Spleen (tissue), 11 donors: ENCODE results near the gene HPCAL4. TPM values are rescaled to one million over a fixed set of nuclear protein-coding genes. Genes with fewer than 3 reads are reported as not detected.

Experiments used
- DNase-seq: peaks from one replicate; pipeline ENCODE4 v3.0.0-alpha.2; 2020
- H3K27ac ChIP-seq, 8 donors: fragments of 200-600 bp; sonication (generic) in 7 of 8; 1 replicate in 4 of 8; 2 replicates in 4 of 8; pipeline versions ENCODE4 v1.5.0 to v1.8.0; 2016 to 2021; ENCODE audit warnings: inconsistent platforms in 4 of 8, mild to moderate bottlenecking in 4 of 8, moderate library complexity in 1 of 8
- H3K27me3 ChIP-seq, 7 donors: fragments of 200-600 bp; sonication (generic) in 6 of 7; replicated peaks in 1 of 7; 1 replicate in 4 of 7; 2 replicates in 3 of 7; pipeline versions ENCODE4 v1.5.0 to v1.8.0; 2016 to 2021; ENCODE audit warnings: inconsistent platforms in 3 of 7, mild to moderate bottlenecking in 1 of 7
- H3K36me3 ChIP-seq, 6 donors: fragments of 200-600 bp; sonication (generic) in 5 of 6; 1 replicate in 4 of 6; 2 replicates in 2 of 6; pipeline versions ENCODE4 v1.5.0 to v1.8.0; 2016 to 2021; ENCODE audit warnings: inconsistent platforms in 2 of 6
- H3K4me1 ChIP-seq, 6 donors: fragments of 200-600 bp; sonication (generic) in 5 of 6; 1 replicate in 3 of 6; 2 replicates in 3 of 6; pipeline versions ENCODE4 v1.5.0 to v1.8.0; 2016 to 2021; ENCODE audit warnings: inconsistent platforms in 3 of 6
- H3K4me3 ChIP-seq, 8 donors: fragments of 200-600 bp; sonication (generic) in 7 of 8; 1 replicate in 4 of 8; 2 replicates in 4 of 8; pipeline versions ENCODE4 v1.5.0 to v1.8.0; 2016 to 2021; ENCODE audit warnings: inconsistent platforms in 4 of 8, mild to moderate bottlenecking in 4 of 8, moderate library complexity in 2 of 8
- H3K9me3 ChIP-seq, 8 donors: fragments of 200-600 bp; sonication (generic) in 7 of 8; 1 replicate in 4 of 8; 2 replicates in 4 of 8; pipeline versions ENCODE4 v1.5.0 to v1.8.0; 2016 to 2021; ENCODE audit warnings: inconsistent platforms in 4 of 8
- POLR2A ChIP-seq, 3 donors: fragments of 450-650 bp; IDR thresholded peaks; one replicate each; pipeline ENCODE4 v1.5.1; 2017; ENCODE audit warnings: antibody characterized with exemption in 3 of 3, mild to moderate bottlenecking in 1 of 3
- POLR2AphosphoS5 ChIP-seq, 3 donors: sonication (generic); formaldehyde crosslinking; IDR thresholded peaks; one replicate each; pipeline ENCODE4 v1.5.1; 2017; ENCODE audit warnings: antibody characterized with exemption in 3 of 3
- WGBS, 5 donors: extraction: QIAGEN DNeasy Blood & Tissue Kit in 3 of 5; methylation state at CpG; one replicate each; pipeline versions ENCODE4 v1.1.5 to v1.1.7; 2013 to 2018; 5-methylcytosine and 5-hydroxymethylcytosine counted together
- intact Hi-C: fragments of 100-400 bp; cut with DNase I; formaldehyde crosslinking; loops from one replicate; pipeline ENCODE4 v1.15.0; 2023; ENCODE audit warnings: low total_unique reads
- polyA plus RNA-seq, 3 donors: library from polyadenylated mRNA; stranded (reverse); fragments of 200-250 nt; gene quantifications; one replicate each; pipeline ENCODE4 v1.2.1, GENCODE V29; 2013
- total RNA-seq, 7 donors: library from RNA; depleted of rRNA in 3 of 7; stranded (reverse); fragments of >200 nt in 3 of 7; fragmentation: NEBNext Ultra II Directional in 4 of 7; extraction: Animal tissue kit (Norgen Biotek cat#: 25700) in 4 of 7; gene quantifications; one replicate each; pipeline versions ENCODE4 v1.1.0 to v1.2.1, GENCODE V29; 2016 to 2021
- TF ChIP-seq, protein P1 (sequence below), 11 experiments: fragments of 200-600 bp in 7 of 11; fragments of 450-650 bp in 4 of 11; sonication (generic) in 4 of 11; IDR thresholded peaks in 8 of 11; conservative IDR thresholded peaks in 3 of 11; 1 replicate in 7 of 11; 2 replicates in 4 of 11; pipeline versions ENCODE4 v1.4.0 to v1.8.0; 2016 to 2021; ENCODE audit warnings: antibody characterized with exemption in 11 of 11, inconsistent platforms in 4 of 11, mild to moderate bottlenecking in 1 of 11
- donor health status: healthy with polysubstance abuse.
- donor health status: DM: no; HTN: no; CAD: no; lungs with moderate emphysema.
- donor health status: DM: no; HTN: no; CAD: no.
- donor health status: Bipolar disorder and iron deficiency.
- donor health status: healthy.
- donor health status: DM: no; HTN: no; CAD: no.
- donor health status: DM: yes; HTN: yes; CAD: no.

Gene HPCAL4
- total and polyA plus RNA-seq, 10 donors: 0.10 to 0.70 (median 0.39) TPM

GRCh38 chr1:39698568-39698967 lies 7.3 kb upstream of the HPCAL4 start:
- intact Hi-C loops: no loop called here
- Histone ChIP-seq H3K36me3 (no peaks in the 10 kb centered on the region), H3K9me3 (no peaks in the 10 kb centered on the region), H3K4me3 (no peak overlapping the region), H3K27ac (no peak overlapping the region), H3K4me1 (peaks cover 0 to 8% (median 0%) of the 10 kb centered on the region in 6 donors), H3K27me3 (peaks cover 0 to 51% (median 0%) of the 10 kb centered on the region in 7 donors)
- TF ChIP-seq POLR2AphosphoS5 (IDR thresholded peaks at IDR 0.05) (no peak), POLR2A (IDR thresholded peaks at IDR 0.05) (no peak)
- TF ChIP-seq, protein P1, sequence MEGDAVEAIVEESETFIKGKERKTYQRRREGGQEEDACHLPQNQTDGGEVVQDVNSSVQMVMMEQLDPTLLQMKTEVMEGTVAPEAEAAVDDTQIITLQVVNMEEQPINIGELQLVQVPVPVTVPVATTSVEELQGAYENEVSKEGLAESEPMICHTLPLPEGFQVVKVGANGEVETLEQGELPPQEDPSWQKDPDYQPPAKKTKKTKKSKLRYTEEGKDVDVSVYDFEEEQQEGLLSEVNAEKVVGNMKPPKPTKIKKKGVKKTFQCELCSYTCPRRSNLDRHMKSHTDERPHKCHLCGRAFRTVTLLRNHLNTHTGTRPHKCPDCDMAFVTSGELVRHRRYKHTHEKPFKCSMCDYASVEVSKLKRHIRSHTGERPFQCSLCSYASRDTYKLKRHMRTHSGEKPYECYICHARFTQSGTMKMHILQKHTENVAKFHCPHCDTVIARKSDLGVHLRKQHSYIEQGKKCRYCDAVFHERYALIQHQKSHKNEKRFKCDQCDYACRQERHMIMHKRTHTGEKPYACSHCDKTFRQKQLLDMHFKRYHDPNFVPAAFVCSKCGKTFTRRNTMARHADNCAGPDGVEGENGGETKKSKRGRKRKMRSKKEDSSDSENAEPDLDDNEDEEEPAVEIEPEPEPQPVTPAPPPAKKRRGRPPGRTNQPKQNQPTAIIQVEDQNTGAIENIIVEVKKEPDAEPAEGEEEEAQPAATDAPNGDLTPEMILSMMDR (IDR thresholded peaks at IDR 0.05 in 8 of 11, conservative IDR thresholded peaks at IDR 0.05 in 3 of 11): no peak
- no peak for DNase-seq
- 90 to 96% (median 93%) methylated on average over 4 of the region's 4 CpGs for WGBS, 5 donors

DNA sequence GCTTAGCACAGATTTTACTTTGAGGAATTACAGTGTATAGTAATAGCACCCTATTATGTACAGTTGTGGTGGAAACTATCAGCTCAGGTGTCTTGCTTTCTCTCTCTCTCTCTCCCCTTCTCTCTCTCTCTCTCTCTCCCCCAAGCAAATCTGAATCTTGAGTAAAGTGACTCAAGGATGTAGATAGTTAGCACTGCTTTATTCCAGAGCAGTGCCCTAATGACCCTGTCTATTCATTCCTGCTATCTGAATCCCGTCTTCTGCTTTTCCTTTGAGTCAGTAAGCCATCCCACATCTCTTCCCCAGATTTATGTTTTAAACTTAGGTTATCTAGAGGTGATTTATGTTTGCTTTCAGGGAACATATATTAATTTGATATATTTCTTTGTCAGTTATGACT lies 5.2 kb upstream of the HPCAL4 start:
- 38 to 45% (median 42%) methylated on average over 1 of the region's 1 CpG for WGBS, 5 donors
- Histone ChIP-seq H3K27me3 (peaks cover 0 to 73% (median 19%) of the 10 kb centered on the region in 7 donors), H3K4me1 (peaks cover 8 to 22% (median 12%) of the 10 kb centered on the region in 6 donors), H3K27ac (no peak overlapping the region), H3K9me3 (no peaks in the 10 kb centered on the region), H3K36me3 (no peaks in the 10 kb centered on the region), H3K4me3 (no peak overlapping the region)
- intact Hi-C loops: no loop called here
- DNase-seq: no peak
- TF ChIP-seq POLR2A (IDR thresholded peaks at IDR 0.05): no peak
- TF ChIP-seq, protein P1 (IDR thresholded peaks at IDR 0.05 in 8 of 11, conservative IDR thresholded peaks at IDR 0.05 in 3 of 11): no peak
- no peak for TF ChIP-seq POLR2AphosphoS5 (IDR thresholded peaks at IDR 0.05)

- H3K36me3 ChIP-seq: no peaks in the 10 kb centered on the region
- intact Hi-C loops: no loop called here
- no peak overlapping the region for H3K27ac ChIP-seq
- H3K27me3 ChIP-seq: peaks cover 0 to 78% (median 32%) of the 10 kb centered on the region in 7 donors
- H3K4me3 ChIP-seq: no peak overlapping the region
- peaks cover 16 to 25% (median 21%) of the 10 kb centered on the region in 6 donors for H3K4me1 ChIP-seq
- no peak for TF ChIP-seq POLR2AphosphoS5 (IDR thresholded peaks at IDR 0.05)
- TF ChIP-seq POLR2A (IDR thresholded peaks at IDR 0.05): no peak
- TF ChIP-seq, protein P1 (IDR thresholded peaks at IDR 0.05 in 8 of 11, conservative IDR thresholded peaks at IDR 0.05 in 3 of 11): no peak
- no peak for DNase-seq
- H3K9me3 ChIP-seq: no peaks in the 10 kb centered on the region
- 7 to 11% (median 10%) methylated on average over 1 of the region's 1 CpG for WGBS, 5 donors
Measured at GRCh38 chr1:39695016-39695415, 3.8 kb upstream of the HPCAL4 start.

- Histone ChIP-seq H3K4me1 (peaks cover 16 to 25% (median 21%) of the 10 kb centered on the region in 6 donors), H3K36me3 (no peaks in the 10 kb centered on the region), H3K4me3 (no peak overlapping the region), H3K9me3 (no peaks in the 10 kb centered on the region), H3K27ac (no peak overlapping the region), H3K27me3 (peaks cover 0 to 88% (median 42%) of the 10 kb centered on the region in 7 donors)
- no peak for DNase-seq
- intact Hi-C loops: no loop called here
- TF ChIP-seq POLR2AphosphoS5 (IDR thresholded peaks at IDR 0.05) (no peak), POLR2A (IDR thresholded peaks at IDR 0.05) (no peak)
- TF ChIP-seq, protein P1 (IDR thresholded peaks at IDR 0.05 in 8 of 11, conservative IDR thresholded peaks at IDR 0.05 in 3 of 11): no peak
- WGBS, 5 donors: 77 to 100% (median 100%) methylated on average over 1 of the region's 1 CpG
Measured at GRCh38 chr1:39694026-39694425, 2.8 kb upstream of the HPCAL4 start.
